Measurements from ENCODE around the gene SREK1IP1. TPM values are rescaled to one million over a fixed set of nuclear protein-coding genes. Genes with fewer than 3 reads are reported as not detected.

The SREK1IP1 gene
- total RNA-seq, 1 experiment from 2014 or later, result 25.5 TPM

- no peaks in the 10 kb centered on the region for H3K9me2 ChIP-seq (ENCODE audit: insufficient read depth)
- H3K9ac ChIP-seq (ENCODE audit: low read length), result no peak overlapping the region
- intact Hi-C loops (cut with micrococcal nuclease), result no loop called here
- DNase-seq (ENCODE audit: low read depth, low spot score) (no peak), ATAC-seq (no peak)
- H3K27me3 ChIP-seq (ENCODE audit: insufficient read depth, low read length), result 0 out of 2 replicates have a peak, but pooled peaks cover 5% of the 10 kb centered on the region
- H3K4me3 ChIP-seq (replicated peaks in 1 of 2; ENCODE audit: low read depth in 1 of 2, low read length in 2 of 2), result no peak overlapping the region
- ChIA-PET CTCF (no interaction called here), POLR2A (no interaction called here), RAD21 (ENCODE audit: low non-redundant PET in 1 of 2, low total read pairs in 2 of 2, uncharacterized antibody in 2 of 2, unreplicated experiment in 2 of 2) (no interaction called here)
- H4K20me1 ChIP-seq (ENCODE audit: insufficient read depth), result no peaks in the 10 kb centered on the region
- H3K36me3 ChIP-seq (ENCODE audit: control insufficient read depth in 1 of 2, insufficient read depth in 2 of 2, low read length in 2 of 2), result no peaks in the 10 kb centered on the region
- peaks cover 0 to 5% of the 10 kb centered on the region in 2 experiments; a peak in 1 of 4 replicates for H3K4me1 ChIP-seq (ENCODE audit: control insufficient read depth in 1 of 2, insufficient read depth in 2 of 2, low read length in 2 of 2)
- no peaks in the 10 kb centered on the region for H3K79me2 ChIP-seq (ENCODE audit: insufficient read depth, low read length)
- TF ChIP-seq POLR2AphosphoS5 (IDR thresholded peaks at IDR 0.05; ENCODE audit: low read depth, low read length), result no peak
- TF ChIP-seq EZH2phosphoT487 (IDR thresholded peaks at IDR 0.05; ENCODE audit: borderline replicate concordance), result no peak
- TF ChIP-seq YY1 (IDR thresholded peaks at IDR 0.05; ENCODE audit: extremely low read depth, insufficient replicate concordance, low read depth, low read length), result no peak
- TF ChIP-seq ZNF274 (IDR thresholded peaks at IDR 0.05; ENCODE audit: low read depth, low read length), result no peak
- no peak for TF ChIP-seq FOSL1 (IDR thresholded peaks at IDR 0.05; ENCODE audit: low read depth)
- no peak for TF ChIP-seq CTCF (IDR thresholded peaks at IDR 0.05 in 2 of 3, conservative IDR thresholded peaks at IDR 0.05 in 1 of 3; ENCODE audit: borderline replicate concordance in 1 of 3, insufficient read depth in 1 of 3, low read depth in 2 of 3, low read length in 2 of 3)
- TF ChIP-seq SRF (IDR thresholded peaks at IDR 0.05; ENCODE audit: low read depth), result no peak
- no peak for TF ChIP-seq JUND (IDR thresholded peaks at IDR 0.05)
- no peak for TF ChIP-seq CBX3 (IDR thresholded peaks at IDR 0.05; ENCODE audit: low read depth)
- no peak for TF ChIP-seq TCF7L2 (IDR thresholded peaks at IDR 0.05; ENCODE audit: borderline replicate concordance, extremely low read depth, insufficient read depth, insufficient read length)
- TF ChIP-seq REST (IDR thresholded peaks at IDR 0.05; ENCODE audit: low read depth), result no peak
- no peak for TF ChIP-seq MAX (IDR thresholded peaks at IDR 0.05)
- TF ChIP-seq EZH2 (IDR thresholded peaks at IDR 0.05), result no peak
- TF ChIP-seq ELF1 (IDR thresholded peaks at IDR 0.05; ENCODE audit: borderline replicate concordance, low read depth), result no peak
- TF ChIP-seq SP1 (IDR thresholded peaks at IDR 0.05; ENCODE audit: low read depth), result no peak
- no peak for TF ChIP-seq EGR1 (IDR thresholded peaks at IDR 0.05; ENCODE audit: low read depth)
- TF ChIP-seq SIN3A (IDR thresholded peaks at IDR 0.05; ENCODE audit: low read depth), result no peak
- no peak for TF ChIP-seq ZBTB33 (IDR thresholded peaks at IDR 0.05; ENCODE audit: extremely low read depth, insufficient replicate concordance, low read length)
- TF ChIP-seq ATF3 (IDR thresholded peaks at IDR 0.05), result no peak
- H3K9me3 ChIP-seq (ENCODE audit: control insufficient read depth in 1 of 2, insufficient read depth in 1 of 2, low read depth in 1 of 2, low read length in 2 of 2), result no peaks in the 10 kb centered on the region
- H2AFZ ChIP-seq (ENCODE audit: low read depth, low read length, poor library complexity, severe bottlenecking), result no peak overlapping the region
- BruUV-seq (replicated peaks), result no TSS peak
- H3K27ac ChIP-seq (ENCODE audit: low read depth, low read length), result no peak overlapping the region
- no peak overlapping the region for H3K4me2 ChIP-seq (ENCODE audit: low read length)
Measured at GRCh38 chr5:64688965-64689364, 79.5 kb downstream of the SREK1IP1 start.
